ENCODE measurements around the gene GAN. TPM values are rescaled to one million over a fixed set of nuclear protein-coding genes. Genes with fewer than 3 reads are reported as not detected.

GAN gene
- total RNA-seq, 1 experiment from 2014 or later: 22.5 TPM

DNA sequence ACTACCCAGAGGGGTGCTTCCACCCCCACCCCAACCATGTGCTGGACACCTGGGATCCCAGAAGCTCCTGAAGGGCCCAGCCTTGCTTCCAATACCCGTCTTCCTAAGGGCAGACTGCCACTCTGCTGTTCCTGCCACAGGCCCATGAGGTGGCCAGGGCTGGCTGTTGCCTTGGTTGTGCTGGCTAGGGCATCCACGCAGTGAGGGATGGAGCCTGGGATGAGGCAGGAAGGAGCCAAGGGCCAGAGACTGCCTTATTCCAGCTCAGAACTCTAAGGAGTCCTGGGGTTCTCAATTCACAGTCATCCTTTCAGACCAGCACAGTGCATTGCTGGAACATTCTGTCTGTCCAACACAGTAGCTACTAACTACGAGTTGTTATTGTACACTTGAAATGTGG is 38.4 kb upstream of the GAN start:
- H3K27ac ChIP-seq (ENCODE audit: low read depth, low read length): no peak overlapping the region; the same call in 1 of the 2 replicates
- POLR2A ChIA-PET: interaction anchor here (0.7 kb wide), 1 partner anchor 31 kb away, joined by 3 read pairs; no protein-coding TSS in a partner anchor
- ATAC-seq (no peak), DNase-seq (ENCODE audit: low read depth, low spot score) (no peak)
- H3K79me2 ChIP-seq (ENCODE audit: insufficient read depth, low read length): no peaks in the 10 kb centered on the region
- no peak overlapping the region for H3K4me2 ChIP-seq (ENCODE audit: low read length)
- H4K20me1 ChIP-seq (ENCODE audit: insufficient read depth): no peaks in the 10 kb centered on the region
- CTCF ChIA-PET: interaction anchor here (1.3 to 2.2 kb wide), 2 partner anchors 15 to 61 kb away, joined by 4 to 8 read pairs; no protein-coding TSS in a partner anchor
- H3K27me3 ChIP-seq (ENCODE audit: insufficient read depth, low read length): no peaks in the 10 kb centered on the region
- intact Hi-C loops (cut with micrococcal nuclease): no loop called here
- H3K9ac ChIP-seq (ENCODE audit: low read length): no peak overlapping the region
- peaks cover 7 to 11% of the 10 kb centered on the region in 2 experiments; a peak in 2 of 4 replicates for H3K4me1 ChIP-seq (ENCODE audit: control insufficient read depth in 1 of 2, insufficient read depth in 2 of 2, low read length in 2 of 2)
- H2AFZ ChIP-seq (ENCODE audit: low read depth, low read length, poor library complexity, severe bottlenecking): no peak overlapping the region
- no peaks in the 10 kb centered on the region for H3K36me3 ChIP-seq (ENCODE audit: control insufficient read depth in 1 of 2, insufficient read depth in 2 of 2, low read length in 2 of 2)
- RAD21 ChIA-PET (ENCODE audit: low non-redundant PET in 1 of 2, low total read pairs in 2 of 2, uncharacterized antibody in 2 of 2, unreplicated experiment in 2 of 2): no interaction called here
- H3K4me3 ChIP-seq (replicated peaks in 1 of 2; ENCODE audit: low read depth in 1 of 2, low read length in 2 of 2): no peak overlapping the region
- TF ChIP-seq, protein P1, sequence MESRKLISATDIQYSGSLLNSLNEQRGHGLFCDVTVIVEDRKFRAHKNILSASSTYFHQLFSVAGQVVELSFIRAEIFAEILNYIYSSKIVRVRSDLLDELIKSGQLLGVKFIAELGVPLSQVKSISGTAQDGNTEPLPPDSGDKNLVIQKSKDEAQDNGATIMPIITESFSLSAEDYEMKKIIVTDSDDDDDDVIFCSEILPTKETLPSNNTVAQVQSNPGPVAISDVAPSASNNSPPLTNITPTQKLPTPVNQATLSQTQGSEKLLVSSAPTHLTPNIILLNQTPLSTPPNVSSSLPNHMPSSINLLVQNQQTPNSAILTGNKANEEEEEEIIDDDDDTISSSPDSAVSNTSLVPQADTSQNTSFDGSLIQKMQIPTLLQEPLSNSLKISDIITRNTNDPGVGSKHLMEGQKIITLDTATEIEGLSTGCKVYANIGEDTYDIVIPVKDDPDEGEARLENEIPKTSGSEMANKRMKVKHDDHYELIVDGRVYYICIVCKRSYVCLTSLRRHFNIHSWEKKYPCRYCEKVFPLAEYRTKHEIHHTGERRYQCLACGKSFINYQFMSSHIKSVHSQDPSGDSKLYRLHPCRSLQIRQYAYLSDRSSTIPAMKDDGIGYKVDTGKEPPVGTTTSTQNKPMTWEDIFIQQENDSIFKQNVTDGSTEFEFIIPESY (IDR thresholded peaks at IDR 0.05; ENCODE audit: extremely low read depth, insufficient replicate concordance, low read length): no peak
- TF ChIP-seq EZH2phosphoT487 (IDR thresholded peaks at IDR 0.05; ENCODE audit: borderline replicate concordance) (no peak), FOSL1 (IDR thresholded peaks at IDR 0.05; ENCODE audit: low read depth) (no peak), CEBPB (IDR thresholded peaks at IDR 0.05; ENCODE audit: low read depth) (no peak), ZNF274 (IDR thresholded peaks at IDR 0.05; ENCODE audit: low read depth, low read length) (no peak), CBX3 (IDR thresholded peaks at IDR 0.05; ENCODE audit: low read depth) (no peak)
- BruUV-seq (replicated peaks): no TSS peak
- no peaks in the 10 kb centered on the region for H3K9me2 ChIP-seq (ENCODE audit: insufficient read depth)
- no peaks in the 10 kb centered on the region for H3K9me3 ChIP-seq (ENCODE audit: control insufficient read depth in 1 of 2, insufficient read depth in 1 of 2, low read depth in 1 of 2, low read length in 2 of 2)

DNA sequence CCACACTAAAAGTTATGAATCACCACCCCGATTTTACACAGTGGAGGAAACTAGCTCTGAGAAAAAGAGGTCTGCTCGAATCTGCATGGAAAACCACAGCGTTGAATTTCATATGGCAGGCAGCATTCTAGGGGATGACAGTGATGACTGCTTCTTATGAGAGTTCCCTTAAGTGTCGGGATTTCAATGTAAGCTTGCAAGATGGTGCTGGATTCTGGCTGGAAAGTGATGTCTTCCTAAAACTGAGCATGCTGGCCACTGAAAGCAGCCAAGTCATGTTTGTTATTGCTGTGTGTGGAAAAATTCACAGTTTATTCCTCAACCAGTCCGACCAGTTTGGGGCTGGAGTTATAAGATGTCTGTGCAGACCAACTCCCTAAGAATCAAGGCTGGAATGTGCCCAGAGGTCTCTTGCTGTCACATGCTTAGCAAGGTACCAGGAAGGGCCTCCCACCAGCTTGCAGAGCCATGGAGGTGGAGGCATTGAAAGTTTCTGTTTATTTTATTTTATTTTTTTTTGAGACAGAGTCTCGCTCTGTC is 37.2 kb upstream of the GAN start:
- Histone ChIP-seq H3K79me2 (ENCODE audit: insufficient read depth, low read length) (no peaks in the 10 kb centered on the region), H3K4me3 (replicated peaks in 1 of 2; ENCODE audit: low read depth in 1 of 2, low read length in 2 of 2) (no peak overlapping the region), H3K4me2 (ENCODE audit: low read length) (no peak overlapping the region), H3K27me3 (ENCODE audit: insufficient read depth, low read length) (no peaks in the 10 kb centered on the region), H2AFZ (ENCODE audit: low read depth, low read length, poor library complexity, severe bottlenecking) (no peak overlapping the region), H3K36me3 (ENCODE audit: control insufficient read depth in 1 of 2, insufficient read depth in 2 of 2, low read length in 2 of 2) (no peaks in the 10 kb centered on the region), H4K20me1 (ENCODE audit: insufficient read depth) (no peaks in the 10 kb centered on the region), H3K9ac (ENCODE audit: low read length) (no peak overlapping the region), H3K9me2 (ENCODE audit: insufficient read depth) (no peaks in the 10 kb centered on the region), H3K27ac (ENCODE audit: low read depth, low read length) (no peak overlapping the region), H3K9me3 (ENCODE audit: control insufficient read depth in 1 of 2, insufficient read depth in 1 of 2, low read depth in 1 of 2, low read length in 2 of 2) (no peaks in the 10 kb centered on the region), H3K4me1 (ENCODE audit: control insufficient read depth in 1 of 2, insufficient read depth in 2 of 2, low read length in 2 of 2) (peaks cover 7 to 11% of the 10 kb centered on the region in 2 experiments; a peak in 2 of 4 replicates)
- DNase-seq (ENCODE audit: low read depth, low spot score) (no peak), ATAC-seq (peak; percentile 18; the same call in 1 of the 2 replicates)
- POLR2A ChIA-PET: no interaction called here
- CTCF ChIA-PET: interaction anchor here (2.2 kb wide), 1 partner anchor 17 kb away, joined by 8 read pairs; no protein-coding TSS in a partner anchor
- BruUV-seq (replicated peaks): no TSS peak
- RAD21 ChIA-PET (ENCODE audit: low non-redundant PET in 1 of 2, low total read pairs in 2 of 2, uncharacterized antibody in 2 of 2, unreplicated experiment in 2 of 2): no interaction called here
- no peak for TF ChIP-seq TCF7L2 (IDR thresholded peaks at IDR 0.05; ENCODE audit: borderline replicate concordance, extremely low read depth, insufficient read depth, insufficient read length)
- TF ChIP-seq CBX3 (IDR thresholded peaks at IDR 0.05; ENCODE audit: low read depth): no peak
- TF ChIP-seq CEBPB (IDR thresholded peaks at IDR 0.05; ENCODE audit: low read depth): no peak
- no peak for TF ChIP-seq RAD21 (IDR thresholded peaks at IDR 0.05; ENCODE audit: low read depth)
- no peak for TF ChIP-seq SIN3A (IDR thresholded peaks at IDR 0.05; ENCODE audit: low read depth)
- no peak for TF ChIP-seq JUND (IDR thresholded peaks at IDR 0.05)
- intact Hi-C loops (cut with micrococcal nuclease): no loop called here

Measured in HCT116 (cell line).